OCI-LY3 (cell line): ENCODE results near the gene AP3S2.

Experiments
- H2AFZ ChIP-seq: fragments of 200-600, 300-600 bp; shearing (Covaris generic); 2 replicates; pipeline ENCODE4 v1.6.0; 2014; ENCODE audit warnings: antibody characterized with exemption, low read depth, low read length
- H3K27ac ChIP-seq: fragments of 200-600, 300-600 bp; sonication (generic); 2 replicates; pipeline ENCODE4 v1.5.1; 2014; ENCODE audit warnings: mild to moderate bottlenecking, low read length, moderate library complexity, mixed read lengths
- H3K27me3 ChIP-seq: fragments of 200-600, 300-600 bp; sonication (generic); 2 replicates; pipeline ENCODE4 v1.6.1; 2014; ENCODE audit warnings: low read depth, low read length, mixed read lengths
- H3K36me3 ChIP-seq: fragments of 200-600, 300-600 bp; sonication (generic); replicated peaks from 2 replicates; pipeline ENCODE3; 2014; ENCODE audit warnings: low read depth, low read length, mixed read lengths
- H3K4me1 ChIP-seq: fragments of 300-600, 200-600 bp; sonication (generic); 2 replicates; pipeline ENCODE4 v1.6.1; 2014; ENCODE audit warnings: low read length, mixed read lengths
- H3K4me2 ChIP-seq: fragments of 200-600, 300-600 bp; sonication (generic); 2 replicates; pipeline ENCODE4 v1.6.1; 2014; ENCODE audit warnings: low read length, mixed read lengths
- H3K4me3 ChIP-seq: fragments of 300-600, 200-600 bp; sonication (generic); 2 replicates; pipeline ENCODE4 v1.5.1; 2014; ENCODE audit warnings: antibody characterized with exemption, mild to moderate bottlenecking, low read length, moderate library complexity
- H3K79me2 ChIP-seq: fragments of 300-600, 200-600 bp; shearing (Covaris generic); 2 replicates; pipeline ENCODE4 v1.6.1; 2014; ENCODE audit warnings: mild to moderate bottlenecking, low read length, mixed read lengths
- H3K9ac ChIP-seq: fragments of 300-600, 200-600 bp; shearing (Covaris generic); 2 replicates; pipeline ENCODE4 v1.6.0; 2014; ENCODE audit warnings: mild to moderate bottlenecking, low read length, moderate library complexity
- H3K9me3 ChIP-seq: fragments of 200-600, 300-600 bp; shearing (Covaris generic); 2 replicates; pipeline ENCODE4 v1.6.1; 2014; ENCODE audit warnings: low read length, mixed read lengths; ENCODE audit not compliant: insufficient read depth
- H4K20me1 ChIP-seq: fragments of 200-600, 300-600 bp; sonication (generic); 2 replicates; pipeline ENCODE4 v1.6.1; 2016; ENCODE audit warnings: low read length, mixed read lengths; ENCODE audit not compliant: insufficient read depth
- EZH2phosphoT487 ChIP-seq: fragments of 200-600 bp; shearing (Covaris generic); IDR thresholded peaks from 2 replicates; pipeline ENCODE4 v1.6.1; 2018; ENCODE audit warnings: antibody characterized with exemption, mixed run types, low read depth
- TF ChIP-seq, protein P1 (sequence below): fragments of 200-600, 300-600 bp; sonication (generic); IDR thresholded peaks from 2 replicates; pipeline ENCODE4 v1.5.1; 2014; ENCODE audit warnings: antibody characterized with exemption, low read length, low read depth

AP3S2 gene

DNA sequence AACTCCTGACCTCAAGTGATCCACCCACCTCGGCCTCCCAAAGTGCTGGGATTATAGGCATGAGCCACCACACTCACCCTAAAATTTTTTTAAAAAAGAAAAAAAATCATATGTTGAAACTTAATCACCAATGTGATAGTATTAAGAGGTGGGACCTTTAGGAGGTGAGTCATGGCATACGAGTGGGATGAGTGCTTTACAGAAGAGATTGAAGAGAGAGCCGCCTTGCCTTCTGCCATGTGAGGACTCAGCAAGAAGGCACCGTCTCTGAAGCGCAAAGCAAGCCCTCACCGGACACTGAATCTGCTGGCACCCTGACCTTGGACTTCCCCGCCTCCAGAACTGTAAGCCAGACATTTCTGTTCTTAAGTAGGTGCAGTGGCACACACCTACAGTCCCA, 13.5 kb upstream of the AP3S2 start:
- H3K9ac ChIP-seq = no peak overlapping the region
- H4K20me1 ChIP-seq = no peaks in the 10 kb centered on the region
- TF ChIP-seq, protein P1, sequence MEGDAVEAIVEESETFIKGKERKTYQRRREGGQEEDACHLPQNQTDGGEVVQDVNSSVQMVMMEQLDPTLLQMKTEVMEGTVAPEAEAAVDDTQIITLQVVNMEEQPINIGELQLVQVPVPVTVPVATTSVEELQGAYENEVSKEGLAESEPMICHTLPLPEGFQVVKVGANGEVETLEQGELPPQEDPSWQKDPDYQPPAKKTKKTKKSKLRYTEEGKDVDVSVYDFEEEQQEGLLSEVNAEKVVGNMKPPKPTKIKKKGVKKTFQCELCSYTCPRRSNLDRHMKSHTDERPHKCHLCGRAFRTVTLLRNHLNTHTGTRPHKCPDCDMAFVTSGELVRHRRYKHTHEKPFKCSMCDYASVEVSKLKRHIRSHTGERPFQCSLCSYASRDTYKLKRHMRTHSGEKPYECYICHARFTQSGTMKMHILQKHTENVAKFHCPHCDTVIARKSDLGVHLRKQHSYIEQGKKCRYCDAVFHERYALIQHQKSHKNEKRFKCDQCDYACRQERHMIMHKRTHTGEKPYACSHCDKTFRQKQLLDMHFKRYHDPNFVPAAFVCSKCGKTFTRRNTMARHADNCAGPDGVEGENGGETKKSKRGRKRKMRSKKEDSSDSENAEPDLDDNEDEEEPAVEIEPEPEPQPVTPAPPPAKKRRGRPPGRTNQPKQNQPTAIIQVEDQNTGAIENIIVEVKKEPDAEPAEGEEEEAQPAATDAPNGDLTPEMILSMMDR = no peak

DNA sequence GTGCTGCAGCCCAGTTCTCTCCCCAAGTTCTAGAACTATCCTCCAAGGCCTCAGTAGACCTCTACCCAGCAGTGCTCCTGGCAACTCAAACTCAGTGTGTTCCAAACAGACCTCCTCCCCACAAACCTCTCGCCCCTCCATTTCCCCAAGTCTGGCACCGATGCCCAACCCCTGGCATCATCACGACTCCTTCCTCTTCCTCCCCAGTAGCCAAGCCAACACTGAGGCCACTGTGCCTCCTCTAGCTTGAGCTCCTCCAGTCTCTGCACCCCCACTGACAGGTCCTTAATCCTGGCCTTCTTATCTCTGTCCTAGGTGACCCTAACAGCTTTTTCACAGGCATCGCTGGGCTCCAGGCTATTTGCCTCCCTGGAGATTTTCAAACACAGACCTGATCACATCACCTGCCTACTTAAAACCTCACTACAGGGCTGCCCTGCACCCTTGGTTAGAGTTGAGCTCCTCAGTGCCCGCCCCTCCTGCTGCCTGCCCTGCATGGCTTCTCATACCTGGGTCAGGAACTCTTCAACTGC, 12.1 kb upstream of the AP3S2 start:
- Histone ChIP-seq H3K36me3 (no peaks in the 10 kb centered on the region), H3K4me2 (no peak overlapping the region), H3K27ac (no peak overlapping the region), H3K9ac (no peak overlapping the region), H3K4me1 (peaks cover 26% of the 10 kb centered on the region), H2AFZ (no peak overlapping the region), H3K4me3 (no peak overlapping the region), H3K27me3 (no peaks in the 10 kb centered on the region), H3K79me2 (no peaks in the 10 kb centered on the region), H3K9me3 (no peaks in the 10 kb centered on the region), H4K20me1 (no peaks in the 10 kb centered on the region)
- TF ChIP-seq, protein P1 = no peak
- TF ChIP-seq EZH2phosphoT487 = no peak

More for the DNA sequence above, 13.5 kb upstream of the AP3S2 start:
- Histone ChIP-seq H3K4me3 (no peak overlapping the region), H3K4me1 (peaks cover 39% of the 10 kb centered on the region), H3K9me3 (no peaks in the 10 kb centered on the region), H3K27me3 (no peaks in the 10 kb centered on the region), H3K36me3 (no peaks in the 10 kb centered on the region), H3K4me2 (no peak overlapping the region), H2AFZ (no peak overlapping the region), H3K27ac (no peak overlapping the region), H3K79me2 (no peaks in the 10 kb centered on the region)

DNA sequence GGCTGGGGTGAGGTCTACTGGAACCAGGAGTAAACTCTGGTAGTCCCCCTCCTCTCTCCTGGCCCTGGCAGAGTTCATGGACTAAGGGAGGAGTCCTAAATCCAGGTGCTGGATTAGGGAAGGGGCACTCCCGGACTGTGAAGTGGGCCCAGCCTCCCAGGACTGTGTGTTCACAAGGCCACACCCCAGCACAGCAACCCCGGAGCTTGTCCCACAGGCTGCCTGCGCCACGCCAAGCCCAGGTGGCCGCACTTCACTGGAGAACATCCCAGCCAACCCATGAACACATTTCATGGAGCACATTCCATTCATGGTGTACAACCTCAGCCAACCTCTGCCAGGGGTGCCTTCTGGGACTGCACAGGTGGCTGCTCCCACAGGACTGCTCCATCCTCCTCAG, 10.7 kb upstream of the AP3S2 start:
- no peak overlapping the region for H3K27ac ChIP-seq
- no peaks in the 10 kb centered on the region for H3K9me3 ChIP-seq
- TF ChIP-seq, protein P1 = no peak
- TF ChIP-seq EZH2phosphoT487 = no peak
- peak overlapping the region; percentile 46 for H3K4me2 ChIP-seq
- no peaks in the 10 kb centered on the region for H3K36me3 ChIP-seq
- peaks cover 16% of the 10 kb centered on the region for H3K4me1 ChIP-seq
- no peaks in the 10 kb centered on the region for H4K20me1 ChIP-seq
- no peak overlapping the region for H3K4me3 ChIP-seq
- H3K27me3 ChIP-seq = no peaks in the 10 kb centered on the region
- no peaks in the 10 kb centered on the region for H3K79me2 ChIP-seq
- no peak overlapping the region for H2AFZ ChIP-seq
- H3K9ac ChIP-seq = no peak overlapping the region

DNA sequence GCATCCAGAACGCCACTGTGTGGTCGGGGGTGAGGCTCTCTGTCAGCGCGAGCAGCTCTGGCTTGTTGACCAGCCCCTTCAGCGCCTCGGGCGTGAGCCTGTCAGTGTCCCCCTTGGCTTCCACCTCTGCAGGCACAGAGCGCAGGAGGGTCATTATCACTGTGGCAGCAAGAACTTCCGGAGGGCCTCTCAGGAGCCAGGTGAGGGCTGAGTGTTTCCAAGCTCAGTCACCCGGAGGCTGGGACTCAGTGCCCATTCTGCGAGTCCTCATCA, 10.0 kb upstream of the AP3S2 start:
- Histone ChIP-seq H3K27ac (no peak overlapping the region), H3K9ac (no peak overlapping the region), H3K27me3 (no peaks in the 10 kb centered on the region), H3K4me1 (peaks cover 23% of the 10 kb centered on the region), H3K79me2 (no peaks in the 10 kb centered on the region), H3K9me3 (no peaks in the 10 kb centered on the region), H3K4me3 (no peak overlapping the region), H4K20me1 (no peaks in the 10 kb centered on the region), H2AFZ (no peak overlapping the region), H3K4me2 (no peak overlapping the region), H3K36me3 (no peaks in the 10 kb centered on the region)
- TF ChIP-seq EZH2phosphoT487 = no peak
- TF ChIP-seq, protein P1 = no peak
